IMR-90 (cell line): ENCODE measurements around the gene GLS. TPM values are rescaled to one million over a fixed set of nuclear protein-coding genes. Genes with fewer than 3 reads are reported as not detected.
A peak's percentile ranks its signal among the peaks of the same experiment; 100 is the strongest.

ENCODE experiments used
- ATAC-seq: fragments of 200-7000 bp; cut with Tn5 transposase; 2 replicates; pipeline ENCODE4 v1.9.1; 2020; ENCODE audit warnings: low read depth, mild to moderate bottlenecking, moderate library complexity
- BruUV-seq: library from RNA; stranded (reverse); fragments of 400-500 nt; replicated peaks from 2 replicates; lab custom pipeline; 2021; lab: Mats Ljungman, UMichigan
- CTCF ChIA-PET: fragments of 300-600 bp; formaldehyde crosslinking; extraction: SDS; loops from one replicate; lab custom pipeline; 2021; ENCODE audit warnings: antibody characterized with exemption; lab: Yijun Ruan, JAX
- POLR2A ChIA-PET: fragments of 300-600 bp; sonication (Branson Sonifier 250); formaldehyde crosslinking; loops from one replicate; lab custom pipeline; 2022; ENCODE audit warnings: antibody characterized with exemption; ENCODE audit not compliant: unreplicated experiment; lab: Charles Lee
- DNase-seq: peaks from one replicate; pipeline ENCODE4 v3.0.0; 2013
- H2AFZ ChIP-seq: replicated peaks from 2 replicates; pipeline ENCODE3; 2013; ENCODE audit warnings: low read length, mild to moderate bottlenecking; ENCODE audit not compliant: poor library complexity
- H2AK5ac ChIP-seq: 2 replicates; pipeline ENCODE4 v1.6.1; 2013; ENCODE audit warnings: low read depth, low read length, inconsistent platforms
- H2AK9ac ChIP-seq: replicated peaks from 2 replicates; pipeline ENCODE3; 2013; ENCODE audit warnings: mild to moderate bottlenecking, low read depth, low read length, moderate library complexity; ENCODE audit not compliant: poor library complexity
- H2BK120ac ChIP-seq: 2 replicates; pipeline ENCODE4 v1.6.1; 2013; ENCODE audit warnings: low read depth, low read length, inconsistent platforms
- H2BK15ac ChIP-seq: 3 replicates; pipeline ENCODE4 v1.6.1; 2013; ENCODE audit warnings: low read depth, low read length, inconsistent platforms
- H2BK20ac ChIP-seq: 2 replicates; pipeline ENCODE4 v1.6.1; 2013; ENCODE audit warnings: low read depth, mild to moderate bottlenecking, inconsistent platforms, low read length, moderate library complexity
- H2BK5ac ChIP-seq: 2 replicates; pipeline ENCODE4 v1.6.1; 2013; ENCODE audit warnings: mild to moderate bottlenecking, low read depth, low read length, inconsistent platforms; ENCODE audit not compliant: poor library complexity, severe bottlenecking
- H3K14ac ChIP-seq: replicated peaks from 2 replicates; pipeline ENCODE4 v1.6.1; 2013; ENCODE audit warnings: low read depth, low read length, inconsistent platforms
- H3K18ac ChIP-seq: 2 replicates; pipeline ENCODE4 v1.6.1; 2013; ENCODE audit warnings: low read depth, low read length, control low read depth
- H3K23ac ChIP-seq: 2 replicates; pipeline ENCODE4 v1.6.1; 2013; ENCODE audit warnings: low read depth, low read length, inconsistent platforms
- H3K27ac ChIP-seq: 2 replicates; pipeline ENCODE4 v1.5.1; 2013; ENCODE audit warnings: mild to moderate bottlenecking, control low read depth, low read length; ENCODE audit not compliant: insufficient read depth
- H3K27me3 ChIP-seq: 2 replicates; pipeline ENCODE4 v1.6.1; 2013; ENCODE audit warnings: low read length; ENCODE audit not compliant: control insufficient read depth, insufficient read depth
- H3K36me3 ChIP-seq: 2 replicates; pipeline ENCODE4 v1.6.1; 2013; ENCODE audit warnings: low read length, mixed read lengths; ENCODE audit not compliant: control insufficient read depth, insufficient read depth
- H3K4ac ChIP-seq: 2 replicates; pipeline ENCODE4 v1.6.1; 2013; ENCODE audit warnings: low read depth, low read length, inconsistent platforms
- H3K4me1 ChIP-seq: 2 replicates; pipeline ENCODE4 v1.6.1; 2013; ENCODE audit warnings: low read length, mixed read lengths; ENCODE audit not compliant: control insufficient read depth, insufficient read depth
- H3K4me2 ChIP-seq: 2 replicates; pipeline ENCODE4 v1.6.1; 2013; ENCODE audit warnings: low read depth, mild to moderate bottlenecking, control low read depth, low read length, moderate library complexity
- H3K4me3 ChIP-seq: 2 replicates; pipeline ENCODE4 v1.5.1; 2013; ENCODE audit warnings: low read depth, mild to moderate bottlenecking, control low read depth, low read length, moderate library complexity; ENCODE audit not compliant: insufficient read depth
- H3K56ac ChIP-seq: 2 replicates; pipeline ENCODE4 v1.6.1; 2013; ENCODE audit warnings: low read length, inconsistent platforms; ENCODE audit not compliant: insufficient read depth; ENCODE audit errors: extremely low read depth
- H3K79me1 ChIP-seq, 2 experiments: 2 replicates each; pipeline ENCODE4 v1.6.1; 2013; ENCODE audit warnings: low read length in 2 of 2, inconsistent platforms in 1 of 2, low read depth in 1 of 2
- H3K9ac ChIP-seq: 2 replicates; pipeline ENCODE4 v1.6.1; 2013; ENCODE audit warnings: low read depth, low read length, control low read depth
- H3K9me1 ChIP-seq: 2 replicates; pipeline ENCODE4 v1.6.1; 2013; ENCODE audit warnings: low read length, inconsistent platforms; ENCODE audit not compliant: insufficient read depth
- H3K9me3 ChIP-seq: 2 replicates; pipeline ENCODE4 v1.6.1; 2013; ENCODE audit warnings: low read length; ENCODE audit not compliant: control insufficient read depth, insufficient read depth
- H4K20me1 ChIP-seq: 2 replicates; pipeline ENCODE4 v1.6.1; 2013; ENCODE audit warnings: low read length, inconsistent platforms; ENCODE audit not compliant: insufficient read depth
- H4K5ac ChIP-seq: 2 replicates; pipeline ENCODE4 v1.6.1; 2013; ENCODE audit warnings: mild to moderate bottlenecking, low read depth, low read length, control low read depth
- H4K8ac ChIP-seq, 2 experiments: 2 replicates each; pipeline ENCODE4 v1.6.1; 2013; ENCODE audit warnings: low read depth in 2 of 2, low read length in 2 of 2, control low read depth in 1 of 2, inconsistent platforms in 1 of 2
- H4K91ac ChIP-seq: 2 replicates; pipeline ENCODE4 v1.6.1; 2013; ENCODE audit warnings: low read depth, low read length, inconsistent platforms; ENCODE audit not compliant: insufficient read depth
- BHLHE40 ChIP-seq: fragments of 150-350 bp; IDR thresholded peaks from 2 replicates; pipeline ENCODE4 v1.6.1; 2016; ENCODE audit warnings: mild to moderate bottlenecking, low read depth, low read length
- CEBPB ChIP-seq: IDR thresholded peaks from 2 replicates; pipeline ENCODE4 v1.6.1; 2012; ENCODE audit warnings: low read depth, low read length, improper control_type of control experiment
- CHD1 ChIP-seq: IDR thresholded peaks from 2 replicates; pipeline ENCODE4 v1.6.1; 2012; ENCODE audit warnings: low read depth, low read length, improper control_type of control experiment
- CTCF ChIP-seq: conservative IDR thresholded peaks from 2 replicates; pipeline ENCODE4 v1.5.1; 2012; ENCODE audit warnings: mild to moderate bottlenecking, low read depth, low read length, improper control_type of control experiment
- ELK1 ChIP-seq: fragments of 150-350 bp; IDR thresholded peaks from 2 replicates; pipeline ENCODE4 v1.6.1; 2016; ENCODE audit warnings: low read depth, mild to moderate bottlenecking, low read length, moderate library complexity, borderline replicate concordance
- FOS ChIP-seq: fragments of 150-350 bp; IDR thresholded peaks from 2 replicates; pipeline ENCODE4 v1.6.1; 2016; ENCODE audit warnings: low read depth, low read length
- MAFK ChIP-seq: IDR thresholded peaks from 2 replicates; pipeline ENCODE4 v1.6.1; 2012; ENCODE audit warnings: low read depth, low read length, improper control_type of control experiment
- NFE2L2 ChIP-seq: fragments of 150-350 bp; IDR thresholded peaks from 2 replicates; pipeline ENCODE4 v1.6.1; 2016; ENCODE audit warnings: low read depth, mild to moderate bottlenecking, low read length
- RAD21 ChIP-seq: IDR thresholded peaks from 2 replicates; pipeline ENCODE4 v1.6.1; 2012; ENCODE audit warnings: low read length, improper control_type of control experiment
- RFX5 ChIP-seq: IDR thresholded peaks from 2 replicates; pipeline ENCODE4 v1.8.0; 2012; ENCODE audit warnings: low read depth, mild to moderate bottlenecking, low read length, moderate library complexity
- SMC3 ChIP-seq: fragments of 150-350 bp; IDR thresholded peaks from 2 replicates; pipeline ENCODE4 v1.6.1; 2016; ENCODE audit warnings: low read depth, mild to moderate bottlenecking, antibody characterized with exemption, low read length, moderate library complexity
- USF2 ChIP-seq: fragments of 150-350 bp; IDR thresholded peaks from 2 replicates; pipeline ENCODE4 v1.6.1; 2017; ENCODE audit warnings: mild to moderate bottlenecking, antibody characterized with exemption, low read length, low read depth
- WGBS, 2 experiments: methylation state at CpG; one replicate each; pipeline versions ENCODE4 v1.1.5 to v1.1.7; 2013; ENCODE audit warnings: missing lambda C conversion rate in 2 of 2; ENCODE audit not compliant: insufficient read length in 1 of 2; ENCODE audit errors: extremely low coverage in 2 of 2; 5-methylcytosine and 5-hydroxymethylcytosine counted together
- dilution Hi-C: fragments of 300-500 bp; cut with HindIII; formaldehyde crosslinking; loops from one replicate; pipeline ENCODE4 v1.14.3; 2018; ENCODE audit warnings: low sequenced_read_pairs; ENCODE audit not compliant: unreplicated experiment
- in situ Hi-C: fragments of 300-500 bp; cut with MboI; formaldehyde crosslinking; loops from 3 replicates; pipeline ENCODE4 v1.14.3; 2019; ENCODE audit warnings: low sequenced_read_pairs, inconsistent platforms, mixed read lengths
- intact Hi-C: fragments of 100-400 bp; cut with micrococcal nuclease; formaldehyde crosslinking; loops from 2 replicates; pipeline ENCODE4 v1.10.0; 2022
- polyA plus RNA-seq, 3 experiments: library from polyadenylated mRNA; depleted of rRNA; stranded (reverse); fragments of >200 nt; gene quantifications; 2 replicates each; pipeline ENCODE4 v1.2.3, GENCODE V29; 2012; ENCODE audit warnings: low replicate concordance in 1 of 3
- total RNA-seq: library from RNA; depleted of rRNA; stranded (reverse); fragments of >200 nt; gene quantifications from 2 replicates; pipeline ENCODE4 v1.2.3, GENCODE V29; 2012

Gene GLS
- total and polyA plus RNA-seq, 2 of the 4 experiments (the other 2 are of a cell fraction) = 87.5 to 130 TPM

- Histone ChIP-seq H2BK5ac (peak overlapping the region; percentile 91), H3K18ac (peak overlapping the region; percentile 34; the same call in 1 of the 2 replicates), H4K8ac (no peak overlapping the region), H4K5ac (no peak overlapping the region; the same call in 1 of the 2 replicates), H3K56ac (peak overlapping the region; percentile 33; the same call in 1 of the 2 replicates), H3K9ac (peak overlapping the region; percentile 71), H3K4me2 (peak overlapping the region; percentile 99), H4K91ac (no peak overlapping the region), H3K14ac (peak overlapping the region; percentile 41; the same call in 1 of the 2 replicates), H3K36me3 (no peaks in the 10 kb centered on the region), H3K27ac (peak overlapping the region; percentile 74; the same call in 1 of the 2 replicates), H2AK5ac (peak overlapping the region; percentile 5; the same call in 1 of the 2 replicates), H4K20me1 (peaks cover 56% of the 10 kb centered on the region; the same call in 1 of the 2 replicates), H2BK120ac (no peak overlapping the region), H2AK9ac (no peak overlapping the region), H3K9me1 (no peaks in the 10 kb centered on the region; the same call in 1 of the 2 replicates), H3K4me3 (peak overlapping the region; percentile 66), H3K4ac (no peak overlapping the region), H2BK20ac (no peak overlapping the region), H3K9me3 (no peaks in the 10 kb centered on the region), H3K4me1 (peaks cover 3% of the 10 kb centered on the region; the same call in 1 of the 2 replicates), H3K79me1 (peaks cover 4 to 17% of the 10 kb centered on the region in 2 experiments; a peak in 2 of 4 replicates), H2BK15ac (no peak overlapping the region), H2AFZ (no peak overlapping the region), H3K27me3 (no peaks in the 10 kb centered on the region), H3K23ac (peak overlapping the region; percentile 7)
- TF ChIP-seq CHD1 (no peak), BHLHE40 (no peak), MAFK (no peak), USF2 (no peak), CEBPB (no peak), RFX5 (no peak), ELK1 (no peak), NFE2L2 (no peak), SMC3 (no peak), RAD21 (no peak), FOS (no peak), CTCF (no peak)
- dilution Hi-C loops = no loop called here
- no CpG with 5 or more reads among the region's 4 CpGs for WGBS, 2 experiments
- intact Hi-C loops = loop anchor here (2.0 to 5.0 kb wide), 2 partner anchors 46 to 102 kb away; no protein-coding TSS in a partner anchor
- ATAC-seq = no peak
- DNase-seq = no peak
- ChIA-PET POLR2A (interaction anchor here (0.7 to 1.0 kb wide), 2 partner anchors 24 to 129 kb away, joined by 3 to 4 read pairs; no protein-coding TSS in a partner anchor), CTCF (interaction anchor here (1.2 to 2.1 kb wide), 2 partner anchors 24 to 33 kb away, joined by 4 to 12 read pairs; no protein-coding TSS in a partner anchor)
- in situ Hi-C loops = no loop called here
- TSS peak; percentile 31 for BruUV-seq
Observed at GRCh38 chr2:190882856-190883582, 2.4 kb downstream of the GLS start.
